MG63 (cell line): Measurements from ENCODE around the gene WDR47. TPM values are rescaled to one million over a fixed set of nuclear protein-coding genes. Genes with fewer than 3 reads are reported as not detected.
"Not testable (repeated sequence)": the region's sequence is repeated elsewhere in the genome, so short reads cannot be mapped to it uniquely, and the experiment has no call there.

ENCODE experiments used
- DNase-seq: peaks from one replicate; pipeline ENCODE4 v3.0.0-alpha.2; 2020
- H3K27me3 ChIP-seq: fragments of 250-450 bp; sonication (Bioruptor Pico); 2 replicates; pipeline ENCODE4 v1.5.1; 2020; ENCODE audit warnings: mild to moderate bottlenecking, moderate library complexity
- H3K36me3 ChIP-seq: fragments of 250-450 bp; sonication (Bioruptor Pico); 2 replicates; pipeline ENCODE4 v1.5.1; 2020; ENCODE audit warnings: mild to moderate bottlenecking, moderate library complexity
- H3K4me3 ChIP-seq: fragments of 250-450 bp; sonication (Bioruptor Pico); 2 replicates; pipeline ENCODE4 v1.5.1; 2020; ENCODE audit warnings: mild to moderate bottlenecking, moderate library complexity
- H3K9me3 ChIP-seq: fragments of 250-450 bp; sonication (Bioruptor Pico); 2 replicates; pipeline ENCODE4 v1.5.1; 2020; ENCODE audit warnings: mild to moderate bottlenecking, moderate library complexity
- total RNA-seq: library from RNA; depleted of rRNA; stranded (reverse); fragments of >200 nt; shearing (Covaris generic); gene quantifications from 2 replicates; pipeline ENCODE4 v1.2.3, GENCODE V29; 2014; ENCODE audit warnings: low replicate concordance; rRNA removed

The WDR47 gene
- total RNA-seq, 1 experiment from 2014 or later = 19.5 TPM

GRCh38 chr1:108953452-108953851 is 88.5 kb downstream of the WDR47 start:
- H3K9me3 ChIP-seq = no peaks in the 10 kb centered on the region

DNA sequence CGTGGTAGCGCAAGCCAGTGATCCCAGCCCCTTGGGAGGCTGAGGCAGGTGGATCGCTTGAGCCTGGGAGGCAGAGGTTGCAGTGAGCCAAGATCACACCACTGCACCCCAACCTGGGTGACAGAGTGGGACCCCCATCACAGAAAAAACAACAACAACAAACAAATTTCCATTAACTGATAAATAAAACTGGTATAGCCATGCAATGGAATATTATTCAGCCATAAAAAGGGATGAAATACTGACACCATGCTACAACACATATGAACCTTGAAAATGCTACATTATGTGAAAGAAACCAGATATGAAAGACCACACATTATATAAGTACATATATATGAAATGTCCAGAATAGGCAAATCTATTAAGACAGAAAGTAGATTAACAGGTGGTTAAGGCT is 90.7 kb downstream of the WDR47 start:
- Histone ChIP-seq H3K27me3 (no peaks in the 10 kb centered on the region), H3K4me3 (no peak overlapping the region), H3K36me3 (peaks cover 60% of the 10 kb centered on the region), H3K9me3 (no peaks in the 10 kb centered on the region)
- no peak for DNase-seq

More at GRCh38 chr1:108953452-108953851, 88.5 kb downstream of the WDR47 start:
- Histone ChIP-seq H3K27me3 (no peaks in the 10 kb centered on the region), H3K36me3 (peaks cover 63% of the 10 kb centered on the region), H3K4me3 (no peak overlapping the region)
- no peak for DNase-seq

- Histone ChIP-seq H3K4me3 (no peak overlapping the region), H3K9me3 (no peaks in the 10 kb centered on the region), H3K27me3 (no peaks in the 10 kb centered on the region), H3K36me3 (peaks cover 51% of the 10 kb centered on the region)
- no peak for DNase-seq
Observed at GRCh38 chr1:108949044-108949443, 92.9 kb downstream of the WDR47 start.

GRCh38 chr1:108947871-108948525 is 93.9 kb downstream of the WDR47 start:
- H3K36me3 ChIP-seq = peaks cover 52% of the 10 kb centered on the region
- H3K9me3 ChIP-seq = no peaks in the 10 kb centered on the region
- no peaks in the 10 kb centered on the region for H3K27me3 ChIP-seq
- no peak for DNase-seq
- H3K4me3 ChIP-seq = no peak overlapping the region

GRCh38 chr1:108936170-108936569 is 105.7 kb downstream of the WDR47 start:
- Histone ChIP-seq H3K9me3 (no peaks in the 10 kb centered on the region), H3K4me3 (no peak overlapping the region), H3K27me3 (no peaks in the 10 kb centered on the region), H3K36me3 (peaks cover 89% of the 10 kb centered on the region)
- no peak for DNase-seq

DNA sequence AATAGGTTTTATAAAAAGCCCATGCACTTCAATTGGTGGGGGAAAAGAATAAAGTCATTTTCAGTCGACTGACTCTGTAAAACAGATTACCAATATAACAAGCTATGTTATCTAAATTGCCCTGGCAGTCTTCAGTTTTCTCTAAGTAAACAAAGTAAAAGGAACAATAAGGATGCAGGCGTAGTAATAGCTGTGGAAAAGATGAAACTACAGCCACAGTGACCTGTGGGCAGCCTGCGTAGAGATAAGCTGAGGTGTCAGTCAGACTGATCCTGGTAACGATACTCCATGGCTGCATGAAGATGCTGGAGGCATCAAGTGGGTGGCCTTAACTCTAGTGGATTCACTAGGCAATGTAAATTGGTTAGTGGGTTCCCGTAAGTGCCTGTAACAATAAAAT is 108.0 kb downstream of the WDR47 start:
- H3K27me3 ChIP-seq = no peaks in the 10 kb centered on the region
- no peak overlapping the region for H3K4me3 ChIP-seq
- DNase-seq = no peak
- no peaks in the 10 kb centered on the region for H3K9me3 ChIP-seq
- peaks cover 92% of the 10 kb centered on the region for H3K36me3 ChIP-seq

DNA sequence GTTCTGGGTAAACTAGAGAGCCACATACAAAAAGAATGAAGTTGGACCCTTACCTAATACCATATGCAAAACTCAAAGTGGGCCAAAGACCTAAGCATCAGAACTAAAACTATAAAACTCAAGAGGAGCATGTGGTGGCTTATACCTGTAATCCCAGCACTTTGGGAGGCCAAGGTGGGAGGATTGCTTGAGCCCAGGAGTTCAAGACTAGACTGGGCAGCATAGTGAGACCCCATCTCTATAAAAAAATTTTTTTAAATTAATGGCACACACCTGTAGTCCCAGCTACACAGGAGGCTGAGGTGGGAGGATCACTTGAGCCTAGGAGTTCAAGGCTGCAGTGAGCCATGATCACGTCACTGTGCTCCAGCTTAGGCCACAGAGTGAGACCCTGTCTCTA is 114.3 kb downstream of the WDR47 start:
- DNase-seq, H3K27me3 ChIP-seq: not testable (repeated sequence)

DNA sequence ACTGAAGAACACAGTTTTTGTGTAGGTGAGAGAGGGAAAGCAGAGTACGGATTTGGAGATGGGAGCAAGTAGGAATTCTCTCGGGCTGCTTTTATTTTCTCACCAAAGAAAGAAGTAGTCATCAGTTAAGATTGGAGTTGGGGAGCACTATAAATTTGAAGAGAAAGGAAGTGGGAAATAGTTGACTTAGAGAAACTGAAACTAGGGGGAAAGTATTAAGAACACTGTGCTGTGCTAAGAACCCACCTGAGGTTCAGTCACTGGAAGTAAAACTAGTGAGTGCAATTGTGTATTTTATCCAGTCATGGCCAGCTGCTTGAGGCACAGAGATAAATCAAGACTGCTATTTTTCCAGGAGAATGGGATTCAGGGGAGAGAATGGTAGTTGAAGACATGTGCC is 116.0 kb downstream of the WDR47 start:
- Histone ChIP-seq H3K36me3 (peaks cover 91% of the 10 kb centered on the region), H3K9me3 (no peaks in the 10 kb centered on the region), H3K4me3 (no peak overlapping the region), H3K27me3 (no peaks in the 10 kb centered on the region)
- DNase-seq = no peak

More for the DNA sequence above, 114.3 kb downstream of the WDR47 start:
- peaks cover 97% of the 10 kb centered on the region for H3K36me3 ChIP-seq
- H3K4me3 ChIP-seq, H3K9me3 ChIP-seq: not testable (repeated sequence)

Other genes starting within 250 kb of the WDR47 start
- gene AKNAD1, start 185.0 kb downstream of the WDR47 start, total RNA-seq = not detected in 2 replicates
- 79.9 and 96.6 TPM in 2 replicates for gene GPSM2, start 165.1 kb downstream of the WDR47 start, total RNA-seq
- 58.3 and 76.3 TPM in 2 replicates for gene CLCC1, start 78.6 kb downstream of the WDR47 start, total RNA-seq
- 37.6 and 71.7 TPM in 2 replicates for gene TAF13, start 33.9 kb upstream of the WDR47 start, total RNA-seq
- 43.4 and 61.3 TPM in 2 replicates for gene TMEM167B, start 48.7 kb upstream of the WDR47 start, total RNA-seq
- 0.20 TPM in 1 of 2 replicates, not detected in the other for gene ELAPOR1, start 72.0 kb upstream of the WDR47 start, total RNA-seq
- 751 and 778 TPM in 2 replicates for gene SARS1, start 171.8 kb upstream of the WDR47 start, total RNA-seq
- 0.76 and 1.2 TPM in 2 replicates for gene CELSR2, start 207.4 kb upstream of the WDR47 start, total RNA-seq
- gene PSRC1, start 241.0 kb upstream of the WDR47 start, total RNA-seq = 38.5 and 67.0 TPM in 2 replicates